ENCODE results near the gene GNA12. TPM values are rescaled to one million over a fixed set of nuclear protein-coding genes. Genes with fewer than 3 reads are reported as not detected.
A peak's percentile ranks its signal among the peaks of the same experiment; 100 is the strongest.

GNA12 gene
- total RNA-seq, 1 experiment from 2014 or later, result 16.4 TPM

GRCh38 chr7:2804227-2804763 lies 39.8 kb downstream of the GNA12 start:
- no peak for DNase-seq (ENCODE audit: low spot score)

- DNase-seq (ENCODE audit: low spot score), result no peak
Measured at GRCh38 chr7:2803755-2804154, 40.4 kb downstream of the GNA12 start.

GRCh38 chr7:2803342-2803692 lies 40.8 kb downstream of the GNA12 start:
- no peak for DNase-seq (ENCODE audit: low spot score)

GRCh38 chr7:2802504-2803341 lies 41.4 kb downstream of the GNA12 start:
- peak; percentile 37 for DNase-seq (ENCODE audit: low spot score)

- DNase-seq (ENCODE audit: low spot score), result peak; percentile 40
Measured at GRCh38 chr7:2802101-2802500, 42.0 kb downstream of the GNA12 start.

GRCh38 chr7:2800931-2801688 lies 43.0 kb downstream of the GNA12 start:
- peak; percentile 71 for DNase-seq (ENCODE audit: low spot score)

GRCh38 chr7:2800220-2800930 lies 43.7 kb downstream of the GNA12 start:
- DNase-seq (ENCODE audit: low spot score), result no peak

- DNase-seq (ENCODE audit: low spot score), result no peak
Measured at GRCh38 chr7:2799253-2799652, 44.9 kb downstream of the GNA12 start.

- no peak for DNase-seq (ENCODE audit: low spot score)
Measured at GRCh38 chr7:2798669-2799068, 45.4 kb downstream of the GNA12 start.

- DNase-seq (ENCODE audit: low spot score), result no peak
Measured at GRCh38 chr7:2796358-2797352, 47.5 kb downstream of the GNA12 start.

GRCh38 chr7:2795906-2796305 lies 48.2 kb downstream of the GNA12 start:
- no peak for DNase-seq (ENCODE audit: low spot score)

GRCh38 chr7:2794836-2795636 lies 49.1 kb downstream of the GNA12 start:
- peak; percentile 46 for DNase-seq (ENCODE audit: low spot score)

- DNase-seq (ENCODE audit: low spot score), result no peak
Measured at GRCh38 chr7:2792856-2793487, 51.1 kb downstream of the GNA12 start.

GRCh38 chr7:2792235-2792634 lies 51.9 kb downstream of the GNA12 start:
- no peak for DNase-seq (ENCODE audit: low spot score)

GRCh38 chr7:2791390-2791789 lies 52.7 kb downstream of the GNA12 start:
- no peak for DNase-seq (ENCODE audit: low spot score)

GRCh38 chr7:2787251-2787951 lies 56.7 kb downstream of the GNA12 start:
- no peak for DNase-seq (ENCODE audit: low spot score)

GRCh38 chr7:2786607-2787116 lies 57.4 kb downstream of the GNA12 start:
- no peak for DNase-seq (ENCODE audit: low spot score)

GRCh38 chr7:2785071-2785500 lies 59.0 kb downstream of the GNA12 start:
- peak; percentile 42 for DNase-seq (ENCODE audit: low spot score)

- no peak for DNase-seq (ENCODE audit: low spot score)
Measured at GRCh38 chr7:2782565-2782964, 61.5 kb downstream of the GNA12 start.
